GM12801 (cell line): Measurements from ENCODE around the gene SLC4A1AP.

Experiments
- CTCF ChIP-seq: IDR thresholded peaks from one replicate; pipeline ENCODE4 v1.5.1; 2011; ENCODE audit warnings: control low read depth; ENCODE audit not compliant: insufficient read length; ENCODE audit errors: extremely low read depth

SLC4A1AP gene

GRCh38 chr2:27709326-27709725, 45.6 kb downstream of the SLC4A1AP start:
- TF ChIP-seq CTCF: no peak

GRCh38 chr2:27709960-27710575, 46.4 kb downstream of the SLC4A1AP start:
- no peak for TF ChIP-seq CTCF

- no peak for TF ChIP-seq CTCF
These were observed 47.1 kb downstream of the SLC4A1AP start for GRCh38 chr2:27710640-27711430.

DNA sequence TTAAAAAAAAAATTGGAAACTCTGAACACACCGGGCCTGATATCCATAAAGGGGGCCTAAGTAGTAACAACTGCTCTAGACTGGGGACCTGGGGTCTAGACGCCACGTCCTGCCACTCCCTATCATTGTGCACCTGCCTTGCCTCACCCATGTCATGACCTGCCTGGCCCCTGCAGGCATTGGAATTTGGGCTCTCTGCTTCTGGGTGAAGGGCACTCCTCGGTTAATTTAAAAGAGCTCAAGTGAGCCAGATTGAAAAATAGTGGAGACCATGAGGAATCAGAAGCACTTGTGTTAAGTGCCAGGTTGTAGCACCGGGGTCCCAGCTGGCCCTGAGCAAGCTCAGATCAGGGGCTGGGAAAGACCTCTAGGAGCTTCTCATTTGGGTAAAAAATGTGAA, 48.1 kb downstream of the SLC4A1AP start:
- TF ChIP-seq CTCF: no peak

DNA sequence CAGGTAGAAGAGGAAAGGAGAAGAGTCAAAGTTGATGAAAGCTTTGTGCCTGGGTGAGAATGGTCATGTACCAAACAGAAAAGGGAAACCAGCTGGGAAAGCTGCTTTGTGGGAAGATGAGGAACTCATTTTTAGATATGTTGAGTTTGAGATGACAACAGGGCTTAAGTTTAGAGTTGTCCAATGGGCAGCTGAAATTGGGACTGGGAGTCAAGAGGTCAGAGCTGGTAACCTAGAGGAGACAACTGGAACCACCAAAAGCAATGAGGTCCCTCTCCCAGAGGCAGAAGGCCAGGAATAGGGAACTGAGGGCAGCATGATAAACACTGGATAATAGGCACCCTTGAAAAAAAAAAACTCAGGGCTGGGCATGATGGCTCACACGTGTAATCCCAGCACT, 48.8 kb downstream of the SLC4A1AP start:
- TF ChIP-seq CTCF: no peak

- TF ChIP-seq CTCF: no peak
These were observed 49.5 kb downstream of the SLC4A1AP start for GRCh38 chr2:27713201-27713600.

DNA sequence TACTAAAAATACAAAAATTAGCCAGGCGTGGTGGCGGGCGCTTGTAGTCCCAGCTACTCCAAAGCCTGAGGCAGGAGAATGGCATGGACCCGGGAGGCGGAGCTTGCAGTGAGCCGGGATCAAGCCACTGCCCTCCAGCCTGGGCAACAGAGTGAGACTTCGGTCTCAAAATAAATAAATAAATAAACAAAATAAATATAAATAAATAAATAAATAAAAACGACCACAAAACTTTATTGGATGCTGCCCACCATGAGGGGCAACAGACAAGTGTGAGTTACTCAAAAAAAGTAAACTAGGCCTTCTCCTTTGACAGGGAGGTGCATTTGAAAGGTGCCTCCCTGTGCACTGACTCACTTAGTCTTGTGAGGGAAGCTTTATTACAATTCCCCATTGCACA, 50.4 kb downstream of the SLC4A1AP start:
- no peak for TF ChIP-seq CTCF
